CD4-positive, alpha-beta T cell treated with Interferon gamma for 1 hour (primary cell): Measurements from ENCODE around the gene CDY2B.
"Not testable (repeated sequence)": the region's sequence is repeated elsewhere in the genome, so short reads cannot be mapped to it uniquely, and the experiment has no call there.

Experiments
- DNase-seq: peaks from one replicate; pipeline ENCODE4 v3.0.0-alpha.2; 2020

The CDY2B gene, protein sequence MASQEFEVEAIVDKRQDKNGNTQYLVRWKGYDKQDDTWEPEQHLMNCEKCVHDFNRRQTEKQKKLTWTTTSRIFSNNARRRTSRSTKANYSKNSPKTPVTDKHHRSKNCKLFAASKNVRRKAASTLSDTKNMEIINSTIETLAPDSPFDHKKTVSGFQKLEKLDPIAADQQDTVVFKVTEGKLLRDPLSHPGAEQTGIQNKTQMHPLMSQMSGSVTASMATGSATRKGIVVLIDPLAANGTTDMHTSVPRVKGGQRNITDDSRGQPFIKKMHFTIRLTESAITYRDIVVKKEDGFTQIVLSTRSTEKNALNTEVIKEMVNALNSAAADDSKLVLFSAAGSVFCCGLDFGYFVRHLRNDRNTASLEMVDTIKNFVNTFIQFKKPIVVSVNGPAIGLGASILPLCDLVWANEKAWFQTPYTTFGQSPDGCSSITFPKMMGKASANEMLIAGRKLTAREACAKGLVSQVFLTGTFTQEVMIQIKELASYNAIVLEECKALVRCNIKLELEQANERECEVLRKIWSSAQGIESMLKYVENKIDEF

DNA sequence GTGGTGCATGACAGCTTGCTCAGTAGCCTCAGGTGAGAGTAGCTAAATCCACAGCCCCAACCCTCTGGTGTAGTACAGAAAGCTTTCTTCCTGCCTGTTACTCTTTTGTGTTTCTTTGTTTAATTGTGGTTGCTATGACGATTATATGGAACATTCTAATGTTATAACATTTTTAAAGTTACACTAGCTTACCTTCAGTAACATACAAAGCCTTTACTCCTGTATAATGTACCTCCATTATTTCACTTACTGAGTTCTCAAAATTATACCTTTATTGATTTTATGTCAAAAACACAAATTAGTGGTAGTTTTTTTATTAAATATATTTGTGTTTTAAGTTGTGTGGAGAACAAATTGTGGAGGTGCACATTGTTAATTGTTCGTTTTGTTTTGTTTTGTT lies at the start of gene CDY2B:
CDY2B (minus strand) TSS at position 101 of the 400 bp plus-strand sequence. CDS start 328 bp downstream, outside the sequence.
- not testable (repeated sequence) for DNase-seq

GRCh38 chrY:17908009-17908408 lies 28.0 kb upstream of the CDY2B start:
- DNase-seq = not testable (repeated sequence)

DNA sequence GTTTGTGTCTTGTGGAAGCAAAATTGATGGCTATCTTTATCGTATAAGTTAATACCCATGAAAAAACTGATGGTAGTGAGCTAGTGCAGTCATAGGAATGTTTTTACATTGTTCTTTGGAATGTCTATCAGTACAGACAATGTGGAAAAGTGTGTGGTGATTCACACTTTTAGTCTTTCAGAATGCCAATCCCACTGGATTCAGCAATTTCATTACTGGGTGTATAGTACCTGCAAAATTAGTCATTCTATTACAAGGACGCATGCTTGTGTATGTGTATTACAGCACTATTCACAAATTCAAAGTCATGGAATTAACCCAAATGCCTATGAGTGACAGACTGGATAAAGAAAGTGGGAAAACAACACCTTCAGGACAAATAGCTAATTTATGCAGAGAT lies 27.3 kb upstream of the CDY2B start:
- not testable (repeated sequence) for DNase-seq

- not testable (repeated sequence) for DNase-seq
Measured at GRCh38 chrY:17881697-17882096, 1.7 kb upstream of the CDY2B start.

GRCh38 chrY:17876767-17877166 lies 3.3 kb downstream of the CDY2B start:
- DNase-seq = not testable (repeated sequence)

DNA sequence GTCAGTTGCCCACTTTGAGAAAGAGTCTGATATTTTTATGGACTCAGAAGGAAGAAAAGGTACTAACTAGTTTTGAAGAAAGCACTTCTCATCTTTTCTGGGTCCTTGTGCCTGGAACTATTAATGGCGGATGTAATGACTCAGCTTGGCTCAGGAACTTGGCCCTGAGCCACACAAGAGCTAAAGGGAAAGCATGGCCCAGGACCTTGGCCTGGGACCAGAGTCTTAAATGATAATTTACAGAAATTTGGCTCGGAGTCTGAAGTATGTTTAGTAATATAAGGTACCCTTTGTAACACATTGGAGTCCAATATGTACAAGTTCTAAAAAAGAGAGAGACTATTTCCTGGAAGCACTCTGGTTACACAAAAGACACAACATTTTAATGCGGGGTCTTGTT lies 4.6 kb downstream of the CDY2B start:
- DNase-seq = not testable (repeated sequence)

GRCh38 chrY:17871194-17871903 lies 8.7 kb downstream of the CDY2B start:
- not testable (repeated sequence) for DNase-seq

GRCh38 chrY:17870737-17871136 lies 9.3 kb downstream of the CDY2B start:
- DNase-seq = not testable (repeated sequence)

DNA sequence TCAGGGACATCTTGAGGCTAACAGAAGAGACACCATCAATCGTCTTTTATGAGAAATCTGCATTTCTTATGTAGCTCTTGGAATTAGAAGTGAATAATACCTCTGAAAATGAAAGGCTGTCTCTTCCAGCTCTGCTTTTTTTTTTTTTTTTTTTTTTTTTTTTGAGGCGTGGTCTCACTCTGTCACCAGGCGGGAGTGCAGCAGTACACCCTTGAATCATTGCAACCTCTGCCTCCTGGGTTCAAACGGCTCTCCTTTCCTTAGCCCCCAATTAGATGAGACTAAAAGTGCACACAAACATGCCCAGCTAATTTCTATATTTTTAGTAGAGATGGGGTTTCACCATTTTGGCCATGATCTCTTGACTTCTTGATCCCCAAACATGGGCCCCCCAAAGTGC lies 12.2 kb downstream of the CDY2B start:
- not testable (repeated sequence) for DNase-seq

GRCh38 chrY:17860634-17861033 lies 19.4 kb downstream of the CDY2B start:
- DNase-seq = not testable (repeated sequence)

DNA sequence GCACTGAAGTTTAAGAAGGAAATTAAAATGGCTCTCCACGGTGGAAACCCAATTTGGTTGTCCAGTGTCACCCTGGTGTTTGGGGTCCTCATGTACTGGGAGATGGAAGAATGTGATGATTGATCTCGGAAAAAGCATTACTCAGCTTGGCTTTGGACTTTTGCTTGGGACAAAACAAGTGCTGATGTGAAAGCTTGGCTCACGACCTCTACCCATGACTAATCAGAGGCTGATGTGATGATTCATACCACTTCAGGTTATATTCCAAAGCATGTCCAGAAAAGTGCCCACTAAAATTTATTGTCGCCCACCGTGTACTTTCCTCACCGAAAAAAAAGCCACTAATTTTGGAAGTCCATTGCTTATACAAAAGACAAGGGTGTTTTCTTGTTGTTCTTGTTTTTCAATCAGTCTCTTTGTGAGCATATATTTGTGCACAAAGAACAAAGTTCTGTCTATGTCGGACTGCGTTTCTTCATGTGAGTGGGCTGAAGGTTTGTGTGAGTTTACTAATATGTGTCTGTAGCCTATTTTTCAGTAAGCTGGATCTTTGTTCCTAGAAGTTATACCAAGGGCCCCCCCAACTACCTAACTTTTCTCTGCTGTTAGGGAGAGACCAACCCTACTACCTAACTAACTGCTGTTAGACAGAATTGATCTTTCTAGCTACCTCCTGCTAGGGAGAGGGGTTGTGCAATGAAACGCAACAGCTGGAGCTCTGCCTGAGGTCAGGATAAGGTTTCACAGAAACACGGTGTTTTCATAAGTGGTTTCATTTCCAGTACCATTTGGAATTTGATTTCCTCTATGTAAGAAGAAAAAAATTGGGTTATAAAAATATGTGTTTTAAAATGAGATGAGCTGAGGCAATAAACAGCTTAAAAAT lies 22.8 kb downstream of the CDY2B start:
- not testable (repeated sequence) for DNase-seq

- not testable (repeated sequence) for DNase-seq
Measured at GRCh38 chrY:17856508-17856907, 23.5 kb downstream of the CDY2B start.

GRCh38 chrY:17849131-17849530 lies 30.9 kb downstream of the CDY2B start:
- not testable (repeated sequence) for DNase-seq

DNA sequence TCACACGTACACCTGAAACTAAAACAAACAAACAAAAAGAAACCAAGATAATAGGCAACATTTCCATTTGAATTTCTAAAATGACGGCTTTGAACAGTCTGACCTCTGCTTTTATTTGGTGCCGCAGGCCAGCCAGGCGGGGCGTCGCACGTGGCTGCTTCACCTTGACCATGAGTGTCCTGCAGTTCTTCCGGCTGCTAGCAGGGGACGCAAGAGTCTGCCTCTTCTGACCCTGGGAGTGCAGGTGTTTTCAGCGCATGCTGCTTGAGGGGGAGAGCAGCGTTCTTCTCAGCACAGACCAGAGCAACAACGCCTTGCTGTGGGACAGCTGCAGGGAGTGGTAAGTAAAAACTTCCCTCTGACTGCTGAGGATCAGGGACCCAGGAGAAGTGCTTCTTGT lies 47.9 kb downstream of the CDY2B start:
- DNase-seq = not testable (repeated sequence)
